HepG2 (cell line): ENCODE measurements around the gene ATP1A2. TPM values are rescaled to one million over a fixed set of nuclear protein-coding genes. Genes with fewer than 3 reads are reported as not detected.

Experiments
- ATAC-seq: fragments of 200-7000 bp; cut with Tn5 transposase; 3 replicates; pipeline ENCODE4 v1.9.1; 2020; ENCODE audit warnings: mild to moderate bottlenecking, moderate library complexity
- BruUV-seq: library from RNA; stranded (reverse); fragments of 400-500 nt; replicated peaks from 2 replicates; lab custom pipeline; 2021; lab: Mats Ljungman, UMichigan
- CTCF ChIA-PET: fragments of 300-600 bp; formaldehyde crosslinking; extraction: SDS; loops from one replicate; lab custom pipeline; 2021; ENCODE audit warnings: low total read pairs, inconsistent platforms, low intra/inter-chr PET ratio; lab: Yijun Ruan, JAX
- POLR2A ChIA-PET: fragments of 350-600 bp; sonication (Branson Sonifier 250); formaldehyde crosslinking; loops from one replicate; lab custom pipeline; 2020; ENCODE audit warnings: antibody characterized with exemption, inconsistent platforms; lab: Yijun Ruan, JAX
- DNase-seq: peaks from one replicate; pipeline ENCODE4 v3.0.0-alpha.2; 2015; ENCODE audit warnings: low spot score
- FAIRE-seq: peaks from 3 replicates; lab custom pipeline; 2011; peaks lifted over from hg19 to GRCh38; lab: Jason Lieb, UNC
- H2AFZ ChIP-seq: one replicate; pipeline ENCODE4 v1.6.1; 2011; ENCODE audit warnings: low read length, inconsistent platforms
- H3K27ac ChIP-seq: fragments of 300-600 bp; 3 replicates; pipeline ENCODE4 v1.8.0; 2011; ENCODE audit warnings: mixed run types, mild to moderate bottlenecking, mixed read lengths, low read length, inconsistent platforms; ENCODE audit not compliant: insufficient read depth; ENCODE audit errors: extremely low read length
- H3K27me3 ChIP-seq, 2 experiments: fragments of 200-600 bp in 1 of 2; 2 replicates in 1 of 2; 3 replicates in 1 of 2; pipeline versions ENCODE4 v1.6.0 to v1.8.0; 2011; ENCODE audit warnings: low read length in 2 of 2, mild to moderate bottlenecking in 2 of 2, moderate library complexity in 2 of 2, inconsistent platforms in 1 of 2; ENCODE audit not compliant: insufficient read depth in 2 of 2, control insufficient read depth in 1 of 2
- H3K36me3 ChIP-seq, 2 experiments: fragments of 200-600 bp in 1 of 2; replicated peaks in 1 of 2; 2 replicates in 1 of 2; 3 replicates in 1 of 2; pipeline versions ENCODE4 v1.5.1 to v1.8.0; 2011; ENCODE audit warnings: low read length in 2 of 2, inconsistent platforms in 1 of 2; ENCODE audit not compliant: insufficient read depth in 2 of 2, control insufficient read depth in 1 of 2
- H3K4me1 ChIP-seq: 2 replicates; pipeline ENCODE4 v1.5.1; 2012; ENCODE audit warnings: low read length, inconsistent platforms; ENCODE audit not compliant: insufficient read depth
- H3K4me2 ChIP-seq: 2 replicates; pipeline ENCODE4 v1.6.0; 2011; ENCODE audit warnings: low read depth, low read length, inconsistent platforms
- H3K4me3 ChIP-seq, 3 experiments: fragments of 200-600 bp in 1 of 3; sonication (generic), shearing (Covaris generic) in 1 of 3; replicated peaks in 1 of 3; 2 replicates each; pipeline ENCODE4 v1.5.1; 2011 to 2016; ENCODE audit warnings: low read length in 3 of 3, inconsistent platforms in 2 of 3, low read depth in 2 of 3, mild to moderate bottlenecking in 2 of 3, control low read depth in 1 of 3, mixed read lengths in 1 of 3; ENCODE audit not compliant: insufficient read depth in 1 of 3
- H3K79me2 ChIP-seq: one replicate; pipeline ENCODE4 v1.6.1; 2011; ENCODE audit warnings: low read length, inconsistent platforms; ENCODE audit not compliant: insufficient read depth
- H3K9ac ChIP-seq: 2 replicates; pipeline ENCODE4 v1.6.0; 2011; ENCODE audit warnings: mild to moderate bottlenecking, low read depth, low read length, inconsistent platforms; ENCODE audit not compliant: insufficient read depth
- H3K9me3 ChIP-seq: 2 replicates; pipeline ENCODE4 v1.5.1; 2012; ENCODE audit warnings: mild to moderate bottlenecking, low read length
- H4K20me1 ChIP-seq: 2 replicates; pipeline ENCODE4 v1.6.0; 2011; ENCODE audit warnings: inconsistent platforms, mild to moderate bottlenecking, low read length, moderate library complexity; ENCODE audit not compliant: insufficient read depth
- ASH2L ChIP-seq: fragments of 300-600, 200-600 bp; sonication (generic); IDR thresholded peaks from 2 replicates; pipeline ENCODE4 v1.7.0; 2017; ENCODE audit warnings: low read depth, mild to moderate bottlenecking, moderate library complexity, mixed read lengths, low read length; ENCODE audit not compliant: insufficient read length
- ATF7 ChIP-seq, 2 experiments: fragments of 450-650 bp in 1 of 2; sonication (generic) in 1 of 2; formaldehyde crosslinking in 1 of 2; IDR thresholded peaks; 2 replicates each; pipeline versions ENCODE4 v1.4.0 to v1.6.1; 2016 to 2020; ENCODE audit warnings: antibody characterized with exemption in 1 of 2, mild to moderate bottlenecking in 1 of 2, missing genetic modification reagents in 1 of 2
- GLMP ChIP-seq: sonication (generic); formaldehyde crosslinking; IDR thresholded peaks from 2 replicates; pipeline ENCODE4 v1.9.0; 2021; ENCODE audit warnings: missing genetic modification reagents, mild to moderate bottlenecking, borderline replicate concordance
- PBX3 ChIP-seq: sonication (generic); formaldehyde crosslinking; IDR thresholded peaks from 2 replicates; pipeline ENCODE4 v1.8.1; 2023; ENCODE audit warnings: missing genetic modification reagents, inconsistent platforms, borderline replicate concordance
- ZNF224 ChIP-seq: sonication (generic); formaldehyde crosslinking; IDR thresholded peaks from 2 replicates; pipeline ENCODE4 v1.5.0; 2020; ENCODE audit warnings: mild to moderate bottlenecking, missing genetic modification reagents
- ZSCAN12 ChIP-seq: sonication (generic); formaldehyde crosslinking; IDR thresholded peaks from 2 replicates; pipeline ENCODE4 v1.9.0; 2021; ENCODE audit warnings: mild to moderate bottlenecking, missing genetic modification reagents
- WGBS: methylation state at CpG from one replicate; pipeline ENCODE4 v1.1.6; 2017; ENCODE audit warnings: low lambda C conversion rate; 5-methylcytosine and 5-hydroxymethylcytosine counted together
- in situ Hi-C: cut with HindIII; loops from 2 replicates; pipeline ENCODE4 v1.10.0; 2017; ENCODE audit warnings: low pct_unique_long_range_greater_than_20kb; ENCODE audit not compliant: extremely low pct_ligation_motif_present
- intact Hi-C: fragments of 100-400 bp; cut with micrococcal nuclease; formaldehyde crosslinking; loops from one replicate; pipeline ENCODE4 v1.10.0; 2022; ENCODE audit not compliant: unreplicated experiment
- polyA plus RNA-seq, 8 experiments: library from polyadenylated mRNA; depleted of rRNA in 3 of 8; stranded (reverse) in 7 of 8; unstranded in 1 of 8; fragments of >200 nt; fragmentation: Illumina TruSeq in 4 of 8; extraction: Trizol in 4 of 8; gene quantifications; 2 replicates each; pipeline versions ENCODE4 v1.2.1 to v1.2.3, GENCODE V29; 2011 to 2016; ENCODE audit warnings: low read depth in 4 of 8, missing spikeins in 1 of 8, mixed read lengths in 1 of 8; ENCODE audit not compliant: insufficient read depth in 1 of 8
- total RNA-seq, 5 experiments: library from RNA; depleted of rRNA; stranded (reverse); fragments of >200 nt; fragmentation: Illumina TruSeq; extraction: Trizol; gene quantifications; 2 replicates each; pipeline ENCODE4 v1.2.3, GENCODE V29; 2016; ENCODE audit warnings: low read depth in 1 of 5

The ATP1A2 gene
- total and polyA plus RNA-seq, 2 of the 13 experiments (the other 11 are each of a cell fraction or from before 2014, with no cell fraction given) = 0.16 TPM; not detected in 1

- H3K4me2 ChIP-seq = no peak overlapping the region
- WGBS = 38% methylated on average over 3 of the region's 3 CpGs
- H2AFZ ChIP-seq = no peak overlapping the region
- intact Hi-C loops = no loop called here
- no peaks in the 10 kb centered on the region for H4K20me1 ChIP-seq
- POLR2A ChIA-PET = no interaction called here
- TF ChIP-seq ZNF224 (CRISPR knock-in tag) (no peak), GLMP (CRISPR knock-in tag) (no peak), ASH2L (no peak), PBX3 (CRISPR knock-in tag) (no peak), ATF7 (IDR thresholded peaks at IDR 0.05) (peak; percentile 5; the same call in 1 of the 2 replicates), ATF7 (CRISPR knock-in tag; IDR thresholded peaks at IDR 0.05) (no peak), ZSCAN12 (CRISPR knock-in tag) (no peak)
- BruUV-seq = no TSS peak
- DNase-seq (no peak), FAIRE-seq (no peak), ATAC-seq (no peak)
- no peaks in the 10 kb centered on the region for H3K36me3 ChIP-seq
- no peaks in the 10 kb centered on the region for H3K79me2 ChIP-seq
- H3K27ac ChIP-seq = no peak overlapping the region
- peaks cover 37% of the 10 kb centered on the region for H3K4me1 ChIP-seq
- no peaks in the 10 kb centered on the region for H3K9me3 ChIP-seq
- CTCF ChIA-PET = no interaction called here
- in situ Hi-C loops = no loop called here
- H3K4me3 ChIP-seq = no peak overlapping the region
- H3K27me3 ChIP-seq = no peaks in the 10 kb centered on the region; a peak in 3 of 5 replicates
- H3K9ac ChIP-seq = no peak overlapping the region
These were observed 42.5 kb downstream of the ATP1A2 start for GRCh38 chr1:160158031-160158430.
